Measurements from ENCODE around the gene CLCNKB.
"Not testable (repeated sequence)": the region's sequence is repeated elsewhere in the genome, so short reads cannot be mapped to it uniquely, and the experiment has no call there.

Gene CLCNKB

DNA sequence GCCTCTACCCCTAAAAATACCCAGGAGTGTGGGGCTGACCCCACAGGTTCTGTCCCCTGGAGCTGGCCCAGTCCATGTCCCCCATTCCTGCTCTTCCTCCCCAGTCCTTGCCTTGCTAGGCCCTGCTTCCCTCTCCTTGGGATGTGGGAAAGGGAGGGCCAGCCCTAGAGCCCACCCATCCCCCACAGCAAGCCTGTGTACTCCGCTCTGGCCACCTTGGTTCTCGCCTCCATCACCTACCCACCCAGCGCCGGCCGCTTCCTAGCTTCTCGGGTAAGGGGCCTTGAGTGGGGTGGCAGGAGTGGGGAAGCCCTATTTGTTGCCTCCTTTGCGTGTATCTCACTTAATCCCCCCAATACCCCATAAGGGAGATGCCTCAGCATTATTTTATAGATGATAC is 6.7 kb downstream of the CLCNKB start:
- Histone ChIP-seq H3K4me1 (ENCODE audit: control insufficient read depth, low read length) (no peaks in the 10 kb centered on the region), H3K27ac (ENCODE audit: low read depth, low read length) (no peak overlapping the region), H3K9me2 (replicated peaks; ENCODE audit: control insufficient read depth, low read length) (no peaks in the 10 kb centered on the region), H3K79me2 (ENCODE audit: control insufficient read depth, low read length) (no peaks in the 10 kb centered on the region), H3K4me2 (ENCODE audit: low read length) (no peak overlapping the region), H4K20me1 (ENCODE audit: control insufficient read depth, insufficient read depth, low read depth, low read length) (no peaks in the 10 kb centered on the region), H3K4me3 (ENCODE audit: low read length) (no peak overlapping the region), H3K36me3 (ENCODE audit: control insufficient read depth, low read length) (no peaks in the 10 kb centered on the region), H3K9me3 (ENCODE audit: control insufficient read depth, insufficient read depth, low read length) (no peaks in the 10 kb centered on the region), H3F3A (ENCODE audit: control insufficient read depth, insufficient read depth) (no peaks in the 10 kb centered on the region), H3K27me3 (ENCODE audit: control insufficient read depth, low read length) (no peaks in the 10 kb centered on the region)
- TF ChIP-seq, protein P1, sequence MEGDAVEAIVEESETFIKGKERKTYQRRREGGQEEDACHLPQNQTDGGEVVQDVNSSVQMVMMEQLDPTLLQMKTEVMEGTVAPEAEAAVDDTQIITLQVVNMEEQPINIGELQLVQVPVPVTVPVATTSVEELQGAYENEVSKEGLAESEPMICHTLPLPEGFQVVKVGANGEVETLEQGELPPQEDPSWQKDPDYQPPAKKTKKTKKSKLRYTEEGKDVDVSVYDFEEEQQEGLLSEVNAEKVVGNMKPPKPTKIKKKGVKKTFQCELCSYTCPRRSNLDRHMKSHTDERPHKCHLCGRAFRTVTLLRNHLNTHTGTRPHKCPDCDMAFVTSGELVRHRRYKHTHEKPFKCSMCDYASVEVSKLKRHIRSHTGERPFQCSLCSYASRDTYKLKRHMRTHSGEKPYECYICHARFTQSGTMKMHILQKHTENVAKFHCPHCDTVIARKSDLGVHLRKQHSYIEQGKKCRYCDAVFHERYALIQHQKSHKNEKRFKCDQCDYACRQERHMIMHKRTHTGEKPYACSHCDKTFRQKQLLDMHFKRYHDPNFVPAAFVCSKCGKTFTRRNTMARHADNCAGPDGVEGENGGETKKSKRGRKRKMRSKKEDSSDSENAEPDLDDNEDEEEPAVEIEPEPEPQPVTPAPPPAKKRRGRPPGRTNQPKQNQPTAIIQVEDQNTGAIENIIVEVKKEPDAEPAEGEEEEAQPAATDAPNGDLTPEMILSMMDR (IDR thresholded peaks at IDR 0.05; ENCODE audit: low read depth, low read length, poor library complexity, severe bottlenecking) = no peak
- no peak for TF ChIP-seq EZH2phosphoT487 (IDR thresholded peaks at IDR 0.05; ENCODE audit: borderline replicate concordance, low read length)

DNA sequence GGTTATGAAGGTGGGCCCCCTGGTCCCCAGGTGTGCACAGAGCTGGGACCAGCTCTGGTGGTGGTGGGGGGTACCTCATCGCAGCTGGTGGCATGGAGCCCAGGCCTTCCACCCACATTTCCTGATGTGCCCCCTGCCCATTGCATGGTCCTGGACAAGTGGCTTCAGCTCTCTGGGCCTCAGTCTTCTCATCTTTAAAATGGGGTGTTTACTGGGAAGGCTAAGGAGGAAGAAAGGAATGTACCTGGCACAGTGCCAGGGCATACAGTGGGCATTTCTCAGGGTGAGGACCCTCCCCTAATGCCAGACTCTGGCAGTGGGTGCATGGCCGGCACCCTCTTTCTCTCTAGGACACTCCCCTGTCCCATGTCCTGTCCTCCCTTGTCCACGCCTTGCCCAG is 7.5 kb downstream of the CLCNKB start:
- Histone ChIP-seq H3K27me3 (ENCODE audit: control insufficient read depth, low read length) (no peaks in the 10 kb centered on the region), H4K20me1 (ENCODE audit: control insufficient read depth, insufficient read depth, low read depth, low read length) (no peaks in the 10 kb centered on the region), H3K4me2 (ENCODE audit: low read length) (no peak overlapping the region), H3K9me3 (ENCODE audit: control insufficient read depth, insufficient read depth, low read length) (no peaks in the 10 kb centered on the region), H3K27ac (ENCODE audit: low read depth, low read length) (no peak overlapping the region), H3F3A (ENCODE audit: control insufficient read depth, insufficient read depth) (no peaks in the 10 kb centered on the region), H3K4me1 (ENCODE audit: control insufficient read depth, low read length) (no peaks in the 10 kb centered on the region), H3K79me2 (ENCODE audit: control insufficient read depth, low read length) (no peaks in the 10 kb centered on the region), H3K4me3 (ENCODE audit: low read length) (no peak overlapping the region), H3K36me3 (ENCODE audit: control insufficient read depth, low read length) (no peaks in the 10 kb centered on the region), H3K9me2 (replicated peaks; ENCODE audit: control insufficient read depth, low read length) (no peaks in the 10 kb centered on the region)
- TF ChIP-seq, protein P1 (IDR thresholded peaks at IDR 0.05; ENCODE audit: low read depth, low read length, poor library complexity, severe bottlenecking) = no peak
- TF ChIP-seq EZH2phosphoT487 (IDR thresholded peaks at IDR 0.05; ENCODE audit: borderline replicate concordance, low read length) = no peak

DNA sequence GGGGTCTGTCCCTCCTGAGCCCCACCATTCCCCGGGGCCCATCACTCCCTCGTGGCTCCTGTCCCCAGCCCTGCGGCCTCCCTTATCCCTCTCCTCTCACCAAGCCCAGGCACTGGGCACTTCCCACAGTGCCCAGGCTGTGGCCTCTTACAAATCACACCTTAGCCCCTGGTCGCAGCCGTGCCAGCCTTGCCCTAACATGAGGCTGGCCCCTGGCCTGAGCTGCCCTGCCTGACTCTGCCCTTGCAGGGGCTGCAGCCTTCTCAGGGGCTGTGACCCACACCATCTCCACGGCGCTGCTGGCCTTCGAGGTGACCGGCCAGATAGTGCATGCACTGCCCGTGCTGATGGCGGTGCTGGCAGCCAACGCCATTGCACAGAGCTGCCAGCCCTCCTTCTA is 8.4 kb downstream of the CLCNKB start:
- not testable (repeated sequence) for H3K4me2 ChIP-seq (ENCODE audit: low read length); H3K9me2 ChIP-seq (replicated peaks; ENCODE audit: control insufficient read depth, low read length); H3K9me3 ChIP-seq (ENCODE audit: control insufficient read depth, insufficient read depth, low read length); H3K79me2 ChIP-seq (ENCODE audit: control insufficient read depth, low read length); H3K27me3 ChIP-seq (ENCODE audit: control insufficient read depth, low read length); H3K4me3 ChIP-seq (ENCODE audit: low read length); H3K4me1 ChIP-seq (ENCODE audit: control insufficient read depth, low read length); H4K20me1 ChIP-seq (ENCODE audit: control insufficient read depth, insufficient read depth, low read depth, low read length); H3K36me3 ChIP-seq (ENCODE audit: control insufficient read depth, low read length); H3K27ac ChIP-seq (ENCODE audit: low read depth, low read length); H3F3A ChIP-seq (ENCODE audit: control insufficient read depth, insufficient read depth)

DNA sequence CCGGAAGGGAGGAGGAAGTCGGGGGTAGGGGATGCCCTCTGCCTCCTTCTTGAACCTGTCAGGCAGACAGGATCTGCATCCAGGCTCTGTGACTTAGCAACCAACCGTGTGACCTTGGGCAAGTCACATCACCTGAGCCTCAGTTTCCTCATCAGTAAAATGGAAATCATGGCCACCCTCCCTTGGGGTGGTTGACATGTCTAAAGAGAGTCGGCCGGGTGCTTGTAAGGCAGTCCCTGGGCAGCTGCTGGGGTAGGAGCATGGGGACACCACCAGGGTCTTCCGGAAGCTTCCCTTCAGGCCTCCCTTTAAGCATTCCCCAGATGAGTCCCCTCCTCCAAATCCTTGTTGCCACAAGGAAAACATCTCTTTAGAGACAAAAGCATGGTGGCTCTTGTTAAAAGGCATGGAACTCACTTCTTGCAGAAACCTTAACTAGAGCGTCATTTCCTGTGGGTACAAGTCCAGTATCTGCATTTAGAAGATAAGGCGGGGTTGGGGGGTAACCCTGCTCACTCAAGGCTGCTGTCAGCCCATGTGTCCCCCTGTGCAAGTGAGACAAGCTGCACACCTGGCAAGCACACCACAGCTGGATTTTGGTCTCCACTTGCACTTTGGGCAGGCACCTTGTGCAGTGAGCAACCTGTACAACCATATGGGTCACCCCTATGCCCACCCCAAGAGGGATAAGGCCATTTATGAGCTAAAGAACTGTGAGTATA is 10.4 kb downstream of the CLCNKB start:
- Histone ChIP-seq H3K4me3 (ENCODE audit: low read length) (no peak overlapping the region), H3F3A (ENCODE audit: control insufficient read depth, insufficient read depth) (no peaks in the 10 kb centered on the region), H3K9me3 (ENCODE audit: control insufficient read depth, insufficient read depth, low read length) (no peaks in the 10 kb centered on the region), H3K36me3 (ENCODE audit: control insufficient read depth, low read length) (no peaks in the 10 kb centered on the region), H3K27ac (ENCODE audit: low read depth, low read length) (no peak overlapping the region), H3K79me2 (ENCODE audit: control insufficient read depth, low read length) (no peaks in the 10 kb centered on the region), H4K20me1 (ENCODE audit: control insufficient read depth, insufficient read depth, low read depth, low read length) (no peaks in the 10 kb centered on the region), H3K9me2 (replicated peaks; ENCODE audit: control insufficient read depth, low read length) (no peaks in the 10 kb centered on the region), H3K27me3 (ENCODE audit: control insufficient read depth, low read length) (no peaks in the 10 kb centered on the region), H3K4me2 (ENCODE audit: low read length) (no peak overlapping the region), H3K4me1 (ENCODE audit: control insufficient read depth, low read length) (no peaks in the 10 kb centered on the region)
- TF ChIP-seq, protein P1 (IDR thresholded peaks at IDR 0.05; ENCODE audit: low read depth, low read length, poor library complexity, severe bottlenecking) = no peak
- TF ChIP-seq EZH2phosphoT487 (IDR thresholded peaks at IDR 0.05; ENCODE audit: borderline replicate concordance, low read length) = no peak

Data from DOHH2 (cell line).